ENCODE results near the gene FSIP1. TPM values are rescaled to one million over a fixed set of nuclear protein-coding genes. Genes with fewer than 3 reads are reported as not detected.

FSIP1 gene
- total and polyA plus RNA-seq, 5 donors from 2014 or later = 0.08 to 1.1 (median 0.20) TPM

DNA sequence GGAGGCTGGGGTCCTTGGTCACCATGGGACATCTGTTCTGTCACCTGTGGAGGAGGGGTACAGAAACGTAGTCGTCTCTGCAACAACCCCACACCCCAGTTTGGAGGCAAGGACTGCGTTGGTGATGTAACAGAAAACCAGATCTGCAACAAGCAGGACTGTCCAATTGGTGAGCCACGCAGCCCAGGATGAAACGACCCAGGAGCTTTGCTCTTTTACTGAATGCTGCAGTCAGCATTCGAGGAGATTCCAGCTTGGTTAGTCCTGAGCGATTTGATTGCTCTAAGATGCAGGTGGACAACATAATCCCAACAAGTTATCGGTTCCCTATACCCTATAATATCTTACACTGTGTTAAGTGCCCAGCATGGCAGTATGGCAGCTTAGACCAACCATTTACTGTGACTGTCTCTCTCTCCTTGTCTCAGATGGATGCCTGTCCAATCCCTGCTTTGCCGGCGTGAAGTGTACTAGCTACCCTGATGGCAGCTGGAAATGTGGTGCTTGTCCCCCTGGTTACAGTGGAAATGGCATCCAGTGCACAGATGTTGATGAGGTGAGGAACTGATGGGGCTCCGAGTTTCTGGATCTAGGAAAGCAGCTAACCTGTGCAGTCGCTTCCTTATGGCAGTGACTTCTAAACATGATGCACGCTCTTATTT is 194.0 kb downstream of the FSIP1 start:
- ATAC-seq (ENCODE audit: low read depth in 2 of 2) (no peak), DNase-seq (no peak)
- no peaks in the 10 kb centered on the region for H3K9me3 Mint-ChIP-seq
- H3K4me3 ChIP-seq (ENCODE audit: low read depth, low read length) = no peak overlapping the region
- H3K36me3 Mint-ChIP-seq = no peaks in the 10 kb centered on the region
- no peaks in the 10 kb centered on the region for H3K36me3 ChIP-seq (ENCODE audit: control insufficient read depth, insufficient read depth, low read length)
- no peaks in the 10 kb centered on the region for H3K4me1 ChIP-seq (ENCODE audit: control insufficient read depth, insufficient read depth, low read length, poor library complexity, severe bottlenecking)
- H3K27me3 Mint-ChIP-seq = peaks cover 4% of the 10 kb centered on the region
- H3K27me3 ChIP-seq (ENCODE audit: control insufficient read depth, insufficient read depth, low read length) = peaks cover 2% of the 10 kb centered on the region
- no peak overlapping the region for H3K4me3 Mint-ChIP-seq
- no peaks in the 10 kb centered on the region for H3K4me1 Mint-ChIP-seq
- no peak overlapping the region for H3K27ac Mint-ChIP-seq
- no peak overlapping the region for H3K27ac ChIP-seq (ENCODE audit: insufficient read depth, low read length, poor library complexity, severe bottlenecking)
- H3K9me3 ChIP-seq (ENCODE audit: control insufficient read depth in 2 of 2, low read length in 2 of 2) = no peaks in the 10 kb centered on the region

DNA sequence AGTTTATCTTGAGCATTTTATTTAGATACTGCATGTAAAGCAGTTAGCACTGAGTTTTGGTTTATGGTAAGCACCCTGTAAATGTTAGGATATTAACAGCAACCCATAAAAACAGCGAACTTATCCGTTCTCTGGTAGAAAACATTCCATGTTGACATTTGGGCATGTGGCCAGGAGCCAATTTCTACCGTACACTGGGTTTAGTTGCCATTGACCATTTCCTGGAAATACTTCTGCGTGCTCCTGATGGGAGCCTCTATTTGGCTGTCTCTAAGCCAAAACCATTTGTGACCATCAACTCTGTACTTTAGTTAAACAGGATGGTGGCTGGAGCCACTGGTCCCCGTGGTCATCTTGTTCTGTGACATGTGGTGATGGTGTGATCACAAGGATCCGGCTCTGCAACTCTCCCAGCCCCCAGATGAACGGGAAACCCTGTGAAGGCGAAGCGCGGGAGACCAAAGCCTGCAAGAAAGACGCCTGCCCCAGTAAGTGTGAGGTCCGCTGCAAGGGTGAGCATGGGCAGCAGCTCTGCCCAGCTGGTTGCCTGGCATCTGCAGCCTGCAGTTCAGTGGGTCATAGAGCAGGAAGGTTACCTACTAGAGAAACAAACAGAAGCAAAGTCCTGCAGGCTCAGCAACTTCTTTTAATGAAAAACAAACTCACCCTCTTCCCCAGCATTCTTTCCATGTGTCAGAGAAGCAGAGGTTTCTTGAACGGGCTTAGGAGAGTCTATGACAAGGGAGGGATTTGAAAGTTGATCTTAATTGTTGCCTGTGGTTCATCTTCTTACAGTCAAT is 194.7 kb downstream of the FSIP1 start:
- H3K27ac ChIP-seq (ENCODE audit: insufficient read depth, low read length, poor library complexity, severe bottlenecking) = no peak overlapping the region
- no peaks in the 10 kb centered on the region for H3K4me1 ChIP-seq (ENCODE audit: control insufficient read depth, insufficient read depth, low read length, poor library complexity, severe bottlenecking)
- no peaks in the 10 kb centered on the region for H3K9me3 ChIP-seq (ENCODE audit: control insufficient read depth in 2 of 2, low read length in 2 of 2)
- Mint-ChIP-seq H3K9me3 (no peaks in the 10 kb centered on the region), H3K27ac (no peak overlapping the region), H3K36me3 (no peaks in the 10 kb centered on the region), H3K27me3 (peaks cover 4% of the 10 kb centered on the region), H3K4me3 (no peak overlapping the region), H3K4me1 (no peaks in the 10 kb centered on the region)
- H3K36me3 ChIP-seq (ENCODE audit: control insufficient read depth, insufficient read depth, low read length) = no peaks in the 10 kb centered on the region
- DNase-seq (no peak), ATAC-seq (ENCODE audit: low read depth in 2 of 2) (no peak)
- H3K4me3 ChIP-seq (ENCODE audit: low read depth, low read length) = no peak overlapping the region
- peaks cover 5% of the 10 kb centered on the region for H3K27me3 ChIP-seq (ENCODE audit: control insufficient read depth, insufficient read depth, low read length)

DNA sequence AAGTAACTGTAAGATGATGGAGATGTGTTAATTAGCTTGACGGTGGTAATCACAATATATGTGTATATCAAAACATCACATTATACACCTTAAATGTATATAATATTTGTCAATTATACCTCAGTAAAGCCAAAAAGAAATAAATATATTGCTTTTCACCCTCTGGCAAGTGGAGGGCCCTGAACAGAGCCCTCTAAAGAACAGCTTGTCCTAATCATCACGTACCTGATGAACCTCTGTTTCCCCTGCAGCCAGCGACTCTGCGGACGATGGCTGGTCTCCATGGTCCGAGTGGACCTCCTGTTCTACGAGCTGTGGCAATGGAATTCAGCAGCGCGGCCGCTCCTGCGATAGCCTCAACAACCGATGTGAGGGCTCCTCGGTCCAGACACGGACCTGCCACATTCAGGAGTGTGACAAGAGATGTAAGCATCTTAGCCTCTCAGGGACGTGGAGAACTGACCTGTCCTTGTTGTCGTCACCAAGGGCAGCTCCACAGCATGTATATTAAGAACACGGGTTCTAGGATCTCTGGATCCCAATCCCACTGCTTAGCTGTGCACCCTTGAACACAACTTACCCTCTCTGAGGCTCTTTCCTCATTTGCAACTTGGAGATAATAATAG is 195.4 kb downstream of the FSIP1 start:
- ATAC-seq (ENCODE audit: low read depth in 2 of 2) (no peak), DNase-seq (no peak)
- Histone ChIP-seq H3K4me1 (ENCODE audit: control insufficient read depth, insufficient read depth, low read length, poor library complexity, severe bottlenecking) (no peaks in the 10 kb centered on the region), H3K36me3 (ENCODE audit: control insufficient read depth, insufficient read depth, low read length) (no peaks in the 10 kb centered on the region), H3K27ac (ENCODE audit: insufficient read depth, low read length, poor library complexity, severe bottlenecking) (no peak overlapping the region), H3K9me3 (ENCODE audit: control insufficient read depth in 2 of 2, low read length in 2 of 2) (no peaks in the 10 kb centered on the region), H3K27me3 (ENCODE audit: control insufficient read depth, insufficient read depth, low read length) (peaks cover 6% of the 10 kb centered on the region), H3K4me3 (ENCODE audit: low read depth, low read length) (no peak overlapping the region)
- Mint-ChIP-seq H3K4me1 (no peaks in the 10 kb centered on the region), H3K4me3 (peak overlapping the region in 1 of 4 donors; percentile 55), H3K27ac (no peak overlapping the region), H3K27me3 (peaks cover 4% of the 10 kb centered on the region), H3K9me3 (no peaks in the 10 kb centered on the region), H3K36me3 (no peaks in the 10 kb centered on the region)

DNA sequence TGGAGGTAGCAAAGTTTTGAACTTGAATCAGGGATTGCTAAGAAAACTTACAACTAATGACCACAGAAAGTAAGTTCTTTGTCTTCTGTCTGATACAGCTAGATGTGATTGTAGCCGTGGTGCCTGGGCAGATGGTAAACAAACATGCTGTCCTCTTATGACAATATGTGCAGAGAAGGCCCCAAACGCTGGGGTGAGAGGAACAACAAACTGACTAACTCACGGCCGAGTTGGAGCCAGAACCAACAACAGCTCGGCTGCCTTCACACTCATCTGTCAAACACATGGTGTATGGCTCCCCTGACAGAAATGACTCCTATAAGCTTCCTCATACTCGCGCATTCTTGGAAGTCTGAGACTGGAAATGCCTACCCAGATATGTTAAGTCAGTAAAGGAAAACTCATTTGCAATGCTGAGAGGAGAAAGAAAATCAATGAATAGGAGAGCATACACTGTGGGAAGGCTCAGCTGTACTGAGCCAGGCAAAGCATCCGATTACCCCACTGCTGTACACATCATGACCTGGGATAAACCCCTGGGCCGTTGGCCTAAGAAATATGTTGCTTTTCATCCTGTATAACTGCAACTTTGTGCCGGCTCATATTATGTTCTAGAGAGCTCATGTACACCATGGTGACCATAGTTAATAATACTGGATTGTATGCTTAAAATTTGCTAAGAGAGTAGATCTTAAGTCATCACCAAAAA is 196.1 kb downstream of the FSIP1 start:
- H3K27ac Mint-ChIP-seq = no peak overlapping the region

DNA sequence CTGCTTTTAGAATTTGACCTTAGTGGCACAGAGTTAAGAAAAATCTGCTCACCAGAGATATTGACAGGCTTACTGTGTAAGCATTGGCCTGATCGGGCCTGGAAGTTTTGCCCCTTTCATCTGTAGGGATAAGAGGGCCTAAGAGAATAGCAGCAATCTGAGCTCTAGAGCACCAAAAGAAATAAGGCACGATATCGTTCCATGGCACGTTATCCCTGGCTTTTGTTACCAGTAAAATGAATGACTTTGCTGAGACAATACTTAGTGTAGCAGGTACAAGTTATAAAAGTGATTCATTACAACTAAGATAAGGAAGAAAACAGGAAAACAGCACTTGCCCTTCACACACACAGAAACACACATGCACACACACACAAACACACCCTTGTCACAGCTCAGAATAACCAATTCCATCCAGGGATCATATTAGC is 196.8 kb downstream of the FSIP1 start:
- no peak overlapping the region for H3K4me3 Mint-ChIP-seq
- ATAC-seq (ENCODE audit: low read depth in 2 of 2) = no peak
- Histone ChIP-seq H3K4me3 (ENCODE audit: low read depth, low read length) (no peak overlapping the region), H3K9me3 (ENCODE audit: control insufficient read depth in 2 of 2, low read length in 2 of 2) (no peaks in the 10 kb centered on the region), H3K36me3 (ENCODE audit: control insufficient read depth, insufficient read depth, low read length) (no peaks in the 10 kb centered on the region), H3K27me3 (ENCODE audit: control insufficient read depth, insufficient read depth, low read length) (peaks cover 9% of the 10 kb centered on the region), H3K4me1 (ENCODE audit: control insufficient read depth, insufficient read depth, low read length, poor library complexity, severe bottlenecking) (peaks cover 5% of the 10 kb centered on the region), H3K27ac (ENCODE audit: insufficient read depth, low read length, poor library complexity, severe bottlenecking) (no peak overlapping the region)
- H3K9me3 Mint-ChIP-seq = no peaks in the 10 kb centered on the region
- DNase-seq = no peak
- H3K27ac Mint-ChIP-seq = no peak overlapping the region
- H3K4me1 Mint-ChIP-seq = peaks cover 0 to 9% (median 3%) of the 10 kb centered on the region in 4 donors
- peaks cover 15% of the 10 kb centered on the region for H3K27me3 Mint-ChIP-seq
- no peaks in the 10 kb centered on the region for H3K36me3 Mint-ChIP-seq

More for the DNA sequence above, 196.1 kb downstream of the FSIP1 start:
- Mint-ChIP-seq H3K27me3 (peaks cover 10% of the 10 kb centered on the region), H3K36me3 (no peaks in the 10 kb centered on the region), H3K4me3 (peak overlapping the region in 1 of 4 donors; percentile 55), H3K4me1 (peaks cover 0 to 4% (median under 1%) of the 10 kb centered on the region in 4 donors), H3K9me3 (no peaks in the 10 kb centered on the region)
- peaks cover 9% of the 10 kb centered on the region for H3K27me3 ChIP-seq (ENCODE audit: control insufficient read depth, insufficient read depth, low read length)
- no peaks in the 10 kb centered on the region for H3K36me3 ChIP-seq (ENCODE audit: control insufficient read depth, insufficient read depth, low read length)
- no peaks in the 10 kb centered on the region for H3K9me3 ChIP-seq (ENCODE audit: control insufficient read depth in 2 of 2, low read length in 2 of 2)
- ATAC-seq (ENCODE audit: low read depth in 2 of 2) = no peak
- H3K27ac ChIP-seq (ENCODE audit: insufficient read depth, low read length, poor library complexity, severe bottlenecking) = no peak overlapping the region
- no peaks in the 10 kb centered on the region for H3K4me1 ChIP-seq (ENCODE audit: control insufficient read depth, insufficient read depth, low read length, poor library complexity, severe bottlenecking)
- H3K4me3 ChIP-seq (ENCODE audit: low read depth, low read length) = no peak overlapping the region
- DNase-seq = no peak

DNA sequence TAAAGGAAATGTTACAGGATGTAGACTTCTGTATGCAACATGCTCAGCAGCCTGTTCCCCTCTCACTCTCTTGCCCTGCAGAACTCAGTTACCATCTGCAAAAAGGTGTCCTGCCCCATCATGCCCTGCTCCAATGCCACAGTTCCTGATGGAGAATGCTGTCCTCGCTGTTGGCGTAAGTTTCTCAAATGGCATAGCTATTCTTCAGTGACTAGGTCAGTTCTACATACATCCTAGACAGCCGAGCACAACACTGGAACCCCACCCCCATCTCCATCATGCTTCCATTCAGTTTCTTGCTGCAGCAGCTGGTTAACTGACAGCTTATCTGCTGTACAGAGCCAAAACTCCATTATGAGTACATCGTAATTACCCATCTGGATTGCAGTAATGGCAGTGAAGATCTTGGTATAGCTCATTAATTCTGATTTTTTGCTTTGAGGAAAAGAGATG is 197.2 kb downstream of the FSIP1 start:
- no peaks in the 10 kb centered on the region for H3K36me3 Mint-ChIP-seq
- Histone ChIP-seq H3K27ac (ENCODE audit: insufficient read depth, low read length, poor library complexity, severe bottlenecking) (no peak overlapping the region), H3K4me3 (ENCODE audit: low read depth, low read length) (no peak overlapping the region), H3K27me3 (ENCODE audit: control insufficient read depth, insufficient read depth, low read length) (peaks cover 9% of the 10 kb centered on the region), H3K4me1 (ENCODE audit: control insufficient read depth, insufficient read depth, low read length, poor library complexity, severe bottlenecking) (peaks cover 10% of the 10 kb centered on the region), H3K36me3 (ENCODE audit: control insufficient read depth, insufficient read depth, low read length) (no peaks in the 10 kb centered on the region), H3K9me3 (ENCODE audit: control insufficient read depth in 2 of 2, low read length in 2 of 2) (no peaks in the 10 kb centered on the region)
- H3K27me3 Mint-ChIP-seq = peaks cover 15% of the 10 kb centered on the region
- H3K27ac Mint-ChIP-seq = no peak overlapping the region
- peaks cover 0 to 9% (median 3%) of the 10 kb centered on the region in 4 donors for H3K4me1 Mint-ChIP-seq
- H3K9me3 Mint-ChIP-seq = no peaks in the 10 kb centered on the region
- DNase-seq (no peak), ATAC-seq (ENCODE audit: low read depth in 2 of 2) (no peak)
- no peak overlapping the region for H3K4me3 Mint-ChIP-seq

DNA sequence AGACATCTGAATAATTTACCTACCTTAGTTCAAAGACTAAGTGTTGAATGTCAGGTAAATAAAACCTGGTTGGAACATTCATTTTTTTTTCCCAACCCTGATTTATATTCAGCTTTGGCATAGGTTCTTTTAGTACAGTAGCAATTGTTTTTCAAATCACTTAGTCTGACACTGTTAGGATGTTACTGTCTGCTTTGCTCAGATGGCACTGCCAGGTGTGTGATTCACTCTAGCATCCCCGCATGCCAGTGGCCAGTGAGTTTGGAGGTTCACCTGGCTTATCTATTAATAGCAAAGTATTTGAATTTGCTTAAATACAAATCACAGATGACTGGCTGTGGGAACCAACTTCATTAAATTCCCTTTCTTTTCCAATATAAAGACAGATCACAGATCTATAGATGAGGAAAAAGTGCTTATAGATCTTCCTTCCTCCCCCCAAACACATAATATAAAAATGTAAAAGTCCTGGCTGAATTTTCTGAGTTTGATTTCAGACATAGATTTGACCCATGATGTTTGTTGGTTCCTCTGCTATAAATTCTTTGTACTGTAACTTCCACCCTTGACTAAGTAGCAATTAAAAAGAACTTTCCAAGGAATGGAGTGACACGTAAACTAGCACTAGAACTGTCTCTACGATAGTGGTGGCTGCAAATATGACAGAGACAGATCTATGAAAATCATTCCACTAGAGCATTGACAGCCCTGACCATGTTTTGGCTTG is 197.8 kb downstream of the FSIP1 start:
- H3K27ac Mint-ChIP-seq = no peak overlapping the region

More for the DNA sequence above, 197.8 kb downstream of the FSIP1 start:
- Histone ChIP-seq H3K9me3 (ENCODE audit: control insufficient read depth in 2 of 2, low read length in 2 of 2) (no peaks in the 10 kb centered on the region), H3K27ac (ENCODE audit: insufficient read depth, low read length, poor library complexity, severe bottlenecking) (no peak overlapping the region), H3K27me3 (ENCODE audit: control insufficient read depth, insufficient read depth, low read length) (peaks cover 9% of the 10 kb centered on the region), H3K4me3 (ENCODE audit: low read depth, low read length) (no peak overlapping the region), H3K36me3 (ENCODE audit: control insufficient read depth, insufficient read depth, low read length) (no peaks in the 10 kb centered on the region), H3K4me1 (ENCODE audit: control insufficient read depth, insufficient read depth, low read length, poor library complexity, severe bottlenecking) (peaks cover 16% of the 10 kb centered on the region)
- ATAC-seq (ENCODE audit: low read depth in 2 of 2) = no peak
- Mint-ChIP-seq H3K4me3 (no peak overlapping the region), H3K27me3 (peaks cover 18% of the 10 kb centered on the region), H3K36me3 (no peaks in the 10 kb centered on the region), H3K9me3 (no peaks in the 10 kb centered on the region), H3K4me1 (peaks cover 0 to 12% (median 3%) of the 10 kb centered on the region in 4 donors)
- no peak for DNase-seq
